HCT116 (cell line): ENCODE measurements around the gene AXL. TPM values are rescaled to one million over a fixed set of nuclear protein-coding genes. Genes with fewer than 3 reads are reported as not detected.

Source experiments
- total RNA-seq: library from RNA; stranded (reverse); gene quantifications from one replicate; pipeline ENCODE4 v1.2.1, GENCODE V29; 2021; ENCODE audit not compliant: unreplicated experiment

Gene AXL
- total RNA-seq, 1 experiment from 2014 or later = 47.4 TPM

Other genes starting within 250 kb of the AXL start
- gene CYP2B6, start 227.9 kb upstream of the AXL start, total RNA-seq = 0.74 TPM
- not detected for gene CYP2A13, start 130.8 kb upstream of the AXL start, total RNA-seq
- not detected for gene CYP2F1, start 104.8 kb upstream of the AXL start, total RNA-seq
- 17.6 TPM for gene CYP2S1, start 26.0 kb upstream of the AXL start, total RNA-seq
- gene HNRNPUL1, start 45.1 kb downstream of the AXL start, total RNA-seq = 201 TPM
- 23.0 TPM for gene CCDC97, start 90.9 kb downstream of the AXL start, total RNA-seq
- 54.6 TPM for gene TGFB1, start 134.7 kb downstream of the AXL start, total RNA-seq
- 7.3 TPM for gene B9D2, start 144.9 kb downstream of the AXL start, total RNA-seq
- 4.4 TPM for gene TMEM91, start 157.3 kb downstream of the AXL start, total RNA-seq
- 57.5 TPM for gene EXOSC5, start 178.1 kb downstream of the AXL start, total RNA-seq
- 17.7 TPM for gene BCKDHA, start 178.6 kb downstream of the AXL start, total RNA-seq
- not detected for gene B3GNT8, start 208.2 kb downstream of the AXL start, total RNA-seq
- 65.6 TPM for gene DMAC2, start 220.7 kb downstream of the AXL start, total RNA-seq
- not detected for gene ERICH4, start 223.9 kb downstream of the AXL start, total RNA-seq